ENCODE data around the gene USP11.

DNA sequence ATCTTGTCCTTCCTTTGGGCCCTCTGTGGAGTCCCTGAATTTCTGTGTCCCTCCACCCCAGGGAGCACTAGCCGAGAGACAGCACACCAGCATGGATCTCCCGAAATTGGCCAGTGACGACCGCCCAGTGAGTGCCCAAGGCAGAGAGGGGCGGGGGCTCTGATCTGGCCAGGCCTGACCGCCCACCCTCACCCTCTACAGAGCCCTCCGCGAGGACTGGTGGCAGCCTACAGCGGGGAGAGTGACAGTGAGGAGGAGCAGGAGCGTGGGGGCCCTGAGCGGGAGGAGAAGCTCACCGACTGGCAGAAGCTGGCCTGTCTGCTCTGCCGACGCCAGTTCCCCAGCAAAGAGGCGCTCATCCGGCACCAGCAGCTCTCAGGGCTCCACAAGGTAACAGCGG lies 47.6 kb upstream of the USP11 start:
- TF ChIP-seq POLR2A (IDR thresholded peaks at IDR 0.05) (no peak), POLR2AphosphoS5 (IDR thresholded peaks at IDR 0.05) (peak in 1 of 3 donors; percentile 61)
- TF ChIP-seq, protein P1, sequence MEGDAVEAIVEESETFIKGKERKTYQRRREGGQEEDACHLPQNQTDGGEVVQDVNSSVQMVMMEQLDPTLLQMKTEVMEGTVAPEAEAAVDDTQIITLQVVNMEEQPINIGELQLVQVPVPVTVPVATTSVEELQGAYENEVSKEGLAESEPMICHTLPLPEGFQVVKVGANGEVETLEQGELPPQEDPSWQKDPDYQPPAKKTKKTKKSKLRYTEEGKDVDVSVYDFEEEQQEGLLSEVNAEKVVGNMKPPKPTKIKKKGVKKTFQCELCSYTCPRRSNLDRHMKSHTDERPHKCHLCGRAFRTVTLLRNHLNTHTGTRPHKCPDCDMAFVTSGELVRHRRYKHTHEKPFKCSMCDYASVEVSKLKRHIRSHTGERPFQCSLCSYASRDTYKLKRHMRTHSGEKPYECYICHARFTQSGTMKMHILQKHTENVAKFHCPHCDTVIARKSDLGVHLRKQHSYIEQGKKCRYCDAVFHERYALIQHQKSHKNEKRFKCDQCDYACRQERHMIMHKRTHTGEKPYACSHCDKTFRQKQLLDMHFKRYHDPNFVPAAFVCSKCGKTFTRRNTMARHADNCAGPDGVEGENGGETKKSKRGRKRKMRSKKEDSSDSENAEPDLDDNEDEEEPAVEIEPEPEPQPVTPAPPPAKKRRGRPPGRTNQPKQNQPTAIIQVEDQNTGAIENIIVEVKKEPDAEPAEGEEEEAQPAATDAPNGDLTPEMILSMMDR (IDR thresholded peaks at IDR 0.05 in 8 of 11, conservative IDR thresholded peaks at IDR 0.05 in 3 of 11), result no peak
